Muscle layer of colon (tissue), 2 donors: Measurements from ENCODE around the gene CTIF.

ENCODE experiments used
- H3K27ac ChIP-seq: one replicate; pipeline ENCODE4 v1.7.0; 2013; ENCODE audit warnings: low read depth, mild to moderate bottlenecking, low read length, moderate library complexity
- H3K27me3 ChIP-seq, 2 donors: one replicate each; pipeline ENCODE4 v1.7.0; 2013; ENCODE audit warnings: low read length in 2 of 2, mild to moderate bottlenecking in 2 of 2; ENCODE audit not compliant: insufficient read depth in 2 of 2, control insufficient read depth in 1 of 2
- H3K36me3 ChIP-seq: one replicate; pipeline ENCODE4 v1.7.0; 2013; ENCODE audit warnings: mild to moderate bottlenecking, low read length; ENCODE audit not compliant: insufficient read depth
- H3K4me1 ChIP-seq: one replicate; pipeline ENCODE4 v1.7.0; 2013; ENCODE audit warnings: mild to moderate bottlenecking, low read length; ENCODE audit not compliant: insufficient read depth
- H3K4me3 ChIP-seq, 2 donors: one replicate each; pipeline ENCODE4 v1.7.0; 2013; ENCODE audit warnings: low read length in 2 of 2, low read depth in 1 of 2, mild to moderate bottlenecking in 1 of 2, moderate library complexity in 1 of 2
- H3K9ac ChIP-seq: one replicate; pipeline ENCODE4 v1.7.0; 2013; ENCODE audit warnings: low read length
- H3K9me3 ChIP-seq: one replicate; pipeline ENCODE4 v1.7.0; 2013; ENCODE audit warnings: mild to moderate bottlenecking, low read length
- donor health status: abdominal sarcoma.
- donor health status: Adenocarcinoma of cecum.

CTIF gene

GRCh38 chr18:48798334-48799245 lies 259.8 kb downstream of the CTIF start:
- Histone ChIP-seq H3K4me1 (peaks cover 11% of the 10 kb centered on the region), H3K36me3 (peaks cover 12% of the 10 kb centered on the region), H3K9ac (no peak overlapping the region), H3K27me3 (no peaks in the 10 kb centered on the region), H3K4me3 (no peak overlapping the region), H3K9me3 (no peaks in the 10 kb centered on the region), H3K27ac (no peak overlapping the region)

- no peak overlapping the region for H3K27ac ChIP-seq
- H3K9me3 ChIP-seq = no peaks in the 10 kb centered on the region
- no peak overlapping the region for H3K9ac ChIP-seq
- peaks cover 12% of the 10 kb centered on the region for H3K36me3 ChIP-seq
- no peak overlapping the region for H3K4me3 ChIP-seq
- peaks cover 11% of the 10 kb centered on the region for H3K4me1 ChIP-seq
- no peaks in the 10 kb centered on the region for H3K27me3 ChIP-seq
These were observed 261.0 kb downstream of the CTIF start for GRCh38 chr18:48799724-48800315.

GRCh38 chr18:48800466-48800865 lies 261.6 kb downstream of the CTIF start:
- no peak overlapping the region for H3K27ac ChIP-seq

GRCh38 chr18:48800876-48801727 lies 262.3 kb downstream of the CTIF start:
- Histone ChIP-seq H3K36me3 (peaks cover 12% of the 10 kb centered on the region), H3K4me1 (peaks cover 11% of the 10 kb centered on the region), H3K9me3 (no peaks in the 10 kb centered on the region), H3K4me3 (no peak overlapping the region), H3K27me3 (no peaks in the 10 kb centered on the region), H3K27ac (no peak overlapping the region), H3K9ac (no peak overlapping the region)

More at GRCh38 chr18:48800466-48800865, 261.6 kb downstream of the CTIF start:
- Histone ChIP-seq H3K9me3 (no peaks in the 10 kb centered on the region), H3K36me3 (peaks cover 12% of the 10 kb centered on the region), H3K4me3 (no peak overlapping the region), H3K4me1 (peaks cover 11% of the 10 kb centered on the region), H3K27me3 (no peaks in the 10 kb centered on the region), H3K9ac (no peak overlapping the region)

- no peaks in the 10 kb centered on the region for H3K27me3 ChIP-seq
- H3K9me3 ChIP-seq = no peaks in the 10 kb centered on the region
- no peak overlapping the region for H3K4me3 ChIP-seq
- peaks cover 6% of the 10 kb centered on the region for H3K36me3 ChIP-seq
- no peak overlapping the region for H3K27ac ChIP-seq
- H3K9ac ChIP-seq = no peak overlapping the region
- H3K4me1 ChIP-seq = peaks cover 11% of the 10 kb centered on the region
These were observed 263.1 kb downstream of the CTIF start for GRCh38 chr18:48801728-48802542.

GRCh38 chr18:48802543-48803290 lies 263.9 kb downstream of the CTIF start:
- peaks cover 7% of the 10 kb centered on the region for H3K4me1 ChIP-seq
- H3K27ac ChIP-seq = no peak overlapping the region

GRCh38 chr18:48803518-48803917 lies 264.7 kb downstream of the CTIF start:
- peaks cover 6% of the 10 kb centered on the region for H3K36me3 ChIP-seq
- H3K4me1 ChIP-seq = no peaks in the 10 kb centered on the region
- H3K9me3 ChIP-seq = no peaks in the 10 kb centered on the region
- no peaks in the 10 kb centered on the region for H3K27me3 ChIP-seq
- no peak overlapping the region for H3K27ac ChIP-seq
- H3K4me3 ChIP-seq = no peak overlapping the region
- H3K9ac ChIP-seq = no peak overlapping the region

More at GRCh38 chr18:48802543-48803290, 263.9 kb downstream of the CTIF start:
- Histone ChIP-seq H3K27me3 (no peaks in the 10 kb centered on the region), H3K9me3 (no peaks in the 10 kb centered on the region), H3K9ac (no peak overlapping the region), H3K4me3 (no peak overlapping the region), H3K36me3 (peaks cover 6% of the 10 kb centered on the region)

- Histone ChIP-seq H3K9ac (no peak overlapping the region), H3K9me3 (no peaks in the 10 kb centered on the region), H3K27ac (no peak overlapping the region), H3K27me3 (no peaks in the 10 kb centered on the region), H3K4me1 (no peaks in the 10 kb centered on the region), H3K4me3 (no peak overlapping the region), H3K36me3 (peaks cover 6% of the 10 kb centered on the region)
These were observed 265.4 kb downstream of the CTIF start for GRCh38 chr18:48803951-48804855.

GRCh38 chr18:48804856-48805610 lies 266.2 kb downstream of the CTIF start:
- Histone ChIP-seq H3K9ac (no peak overlapping the region), H3K27ac (no peak overlapping the region), H3K4me3 (no peak overlapping the region), H3K4me1 (no peaks in the 10 kb centered on the region), H3K36me3 (peaks cover 6% of the 10 kb centered on the region), H3K9me3 (no peaks in the 10 kb centered on the region), H3K27me3 (no peaks in the 10 kb centered on the region)
